ENCODE data around the gene PLA2G6.

Gene PLA2G6

DNA sequence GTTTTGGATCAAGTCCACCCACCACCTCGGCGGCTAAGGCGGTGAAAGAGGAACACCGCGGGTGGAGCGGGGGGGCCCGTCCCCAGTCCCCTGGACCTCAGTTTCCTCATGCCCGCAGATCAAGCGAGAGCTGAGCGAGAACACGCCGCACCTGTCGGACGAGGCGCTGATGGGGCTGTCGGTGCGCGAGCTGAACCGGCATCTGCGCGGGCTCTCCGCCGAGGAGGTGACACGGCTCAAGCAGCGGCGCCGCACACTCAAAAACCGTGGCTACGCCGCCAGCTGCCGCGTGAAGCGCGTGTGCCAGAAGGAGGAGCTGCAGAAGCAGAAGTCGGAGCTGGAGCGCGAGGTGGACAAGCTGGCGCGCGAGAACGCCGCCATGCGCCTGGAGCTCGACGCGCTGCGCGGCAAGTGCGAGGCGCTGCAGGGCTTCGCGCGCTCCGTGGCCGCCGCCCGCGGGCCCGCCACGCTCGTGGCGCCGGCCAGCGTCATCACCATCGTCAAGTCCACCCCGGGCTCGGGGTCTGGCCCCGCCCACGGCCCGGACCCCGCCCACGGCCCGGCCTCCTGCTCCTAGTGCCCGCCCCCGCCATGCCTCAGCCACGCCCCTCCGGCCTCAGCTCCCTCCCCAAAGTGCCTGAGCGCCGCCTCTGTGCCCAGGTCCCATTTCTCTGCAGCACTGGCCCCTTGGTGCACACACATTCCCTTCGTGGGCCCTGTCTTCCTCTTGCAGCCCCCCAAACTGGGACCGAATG, 32.8 kb upstream of the PLA2G6 start:
- Histone ChIP-seq H3K9me2 (replicated peaks; ENCODE audit: low read depth, low read length) (no peaks in the 10 kb centered on the region), H3K9ac (ENCODE audit: low read depth, low read length, poor library complexity, severe bottlenecking) (no peak overlapping the region), H3K27me3 (ENCODE audit: insufficient read depth, low read length, poor library complexity, severe bottlenecking) (no peaks in the 10 kb centered on the region), H2AFZ (ENCODE audit: low read length) (no peak overlapping the region), H3K4me1 (ENCODE audit: insufficient read depth, low read length, poor library complexity, severe bottlenecking) (no peaks in the 10 kb centered on the region), H4K20me1 (ENCODE audit: insufficient read depth, low read length, poor library complexity, severe bottlenecking) (no peaks in the 10 kb centered on the region), H3F3A (ENCODE audit: low read depth) (no peaks in the 10 kb centered on the region), H3K9me3 (ENCODE audit: insufficient read depth, low read depth, low read length) (no peaks in the 10 kb centered on the region), H3K4me2 (ENCODE audit: low read depth, low read length, poor library complexity, severe bottlenecking) (no peak overlapping the region), H3K79me2 (ENCODE audit: insufficient read depth, low read length) (no peaks in the 10 kb centered on the region), H3K36me3 (ENCODE audit: insufficient read depth, low read length) (no peaks in the 10 kb centered on the region), H3K4me3 (ENCODE audit: low read length, poor library complexity, severe bottlenecking) (no peak overlapping the region)
- TF ChIP-seq, protein P1, sequence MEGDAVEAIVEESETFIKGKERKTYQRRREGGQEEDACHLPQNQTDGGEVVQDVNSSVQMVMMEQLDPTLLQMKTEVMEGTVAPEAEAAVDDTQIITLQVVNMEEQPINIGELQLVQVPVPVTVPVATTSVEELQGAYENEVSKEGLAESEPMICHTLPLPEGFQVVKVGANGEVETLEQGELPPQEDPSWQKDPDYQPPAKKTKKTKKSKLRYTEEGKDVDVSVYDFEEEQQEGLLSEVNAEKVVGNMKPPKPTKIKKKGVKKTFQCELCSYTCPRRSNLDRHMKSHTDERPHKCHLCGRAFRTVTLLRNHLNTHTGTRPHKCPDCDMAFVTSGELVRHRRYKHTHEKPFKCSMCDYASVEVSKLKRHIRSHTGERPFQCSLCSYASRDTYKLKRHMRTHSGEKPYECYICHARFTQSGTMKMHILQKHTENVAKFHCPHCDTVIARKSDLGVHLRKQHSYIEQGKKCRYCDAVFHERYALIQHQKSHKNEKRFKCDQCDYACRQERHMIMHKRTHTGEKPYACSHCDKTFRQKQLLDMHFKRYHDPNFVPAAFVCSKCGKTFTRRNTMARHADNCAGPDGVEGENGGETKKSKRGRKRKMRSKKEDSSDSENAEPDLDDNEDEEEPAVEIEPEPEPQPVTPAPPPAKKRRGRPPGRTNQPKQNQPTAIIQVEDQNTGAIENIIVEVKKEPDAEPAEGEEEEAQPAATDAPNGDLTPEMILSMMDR (conservative IDR thresholded peaks at IDR 0.05; ENCODE audit: low read length) = no peak
- TF ChIP-seq EZH2phosphoT487 (IDR thresholded peaks at IDR 0.05; ENCODE audit: borderline replicate concordance) = no peak

DNA sequence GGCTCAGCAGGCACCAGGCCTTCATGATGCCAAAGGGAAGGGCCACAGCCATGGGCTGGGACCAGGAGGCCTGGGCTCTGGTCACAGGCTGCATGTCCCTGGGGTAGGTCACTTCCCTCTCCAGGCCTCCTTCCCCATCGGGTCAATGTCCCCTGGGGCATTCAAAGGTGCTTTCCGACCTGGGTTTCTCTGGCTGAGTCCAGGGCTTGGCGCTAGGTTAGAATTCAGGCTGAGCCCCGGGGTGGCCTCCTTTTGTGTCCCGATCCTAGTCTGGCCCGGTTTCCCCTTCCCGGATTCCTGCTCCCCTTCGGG, 32.3 kb upstream of the PLA2G6 start:
- TF ChIP-seq EZH2phosphoT487 (IDR thresholded peaks at IDR 0.05; ENCODE audit: borderline replicate concordance) = no peak
- TF ChIP-seq, protein P1 (conservative IDR thresholded peaks at IDR 0.05; ENCODE audit: low read length) = no peak
- no peaks in the 10 kb centered on the region for H3K79me2 ChIP-seq (ENCODE audit: insufficient read depth, low read length)
- H3K9me3 ChIP-seq (ENCODE audit: insufficient read depth, low read depth, low read length) = no peaks in the 10 kb centered on the region
- no peak overlapping the region for H3K4me3 ChIP-seq (ENCODE audit: low read length, poor library complexity, severe bottlenecking)
- no peak overlapping the region for H2AFZ ChIP-seq (ENCODE audit: low read length)
- no peaks in the 10 kb centered on the region for H3K4me1 ChIP-seq (ENCODE audit: insufficient read depth, low read length, poor library complexity, severe bottlenecking)
- no peaks in the 10 kb centered on the region for H3F3A ChIP-seq (ENCODE audit: low read depth)
- H3K9me2 ChIP-seq (replicated peaks; ENCODE audit: low read depth, low read length) = no peaks in the 10 kb centered on the region
- no peak overlapping the region for H3K4me2 ChIP-seq (ENCODE audit: low read depth, low read length, poor library complexity, severe bottlenecking)
- H3K27me3 ChIP-seq (ENCODE audit: insufficient read depth, low read length, poor library complexity, severe bottlenecking) = no peaks in the 10 kb centered on the region
- no peak overlapping the region for H3K9ac ChIP-seq (ENCODE audit: low read depth, low read length, poor library complexity, severe bottlenecking)
- no peaks in the 10 kb centered on the region for H4K20me1 ChIP-seq (ENCODE audit: insufficient read depth, low read length, poor library complexity, severe bottlenecking)
- H3K36me3 ChIP-seq (ENCODE audit: insufficient read depth, low read length) = no peaks in the 10 kb centered on the region

DNA sequence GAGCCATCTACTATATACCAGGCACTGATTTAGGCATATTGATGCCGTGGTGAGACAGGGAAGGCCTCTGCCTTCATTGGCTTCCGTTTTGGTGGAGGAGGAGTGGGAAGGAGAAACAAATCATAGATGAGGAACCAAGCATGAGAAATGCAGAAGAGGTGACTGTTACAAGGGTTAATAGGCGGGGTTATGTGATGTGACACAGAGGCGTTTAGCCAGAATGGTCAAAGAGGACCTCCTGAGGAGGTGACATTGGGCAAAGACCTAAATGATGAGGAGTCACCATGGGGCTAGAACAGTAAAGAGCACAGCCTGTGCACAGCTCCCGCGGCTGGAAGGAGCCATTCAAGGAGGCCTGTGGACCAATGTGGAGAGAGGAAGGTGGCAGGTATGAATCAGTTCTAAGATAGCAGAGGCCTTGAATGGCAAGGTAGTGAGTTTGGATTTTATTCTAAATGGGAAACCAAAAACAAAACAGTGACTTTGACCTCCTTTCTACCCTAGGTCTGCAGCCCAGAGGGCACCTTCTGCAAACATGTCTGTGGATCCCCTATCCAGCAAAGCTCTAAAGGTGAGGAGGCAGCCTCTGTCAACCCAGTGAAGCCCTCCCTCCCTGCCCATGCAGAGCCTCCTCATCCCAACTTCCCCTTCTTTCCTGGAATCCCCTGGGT, 31.8 kb upstream of the PLA2G6 start:
- Histone ChIP-seq H4K20me1 (ENCODE audit: insufficient read depth, low read length, poor library complexity, severe bottlenecking) (no peaks in the 10 kb centered on the region), H3K79me2 (ENCODE audit: insufficient read depth, low read length) (no peaks in the 10 kb centered on the region), H3K9me3 (ENCODE audit: insufficient read depth, low read depth, low read length) (no peaks in the 10 kb centered on the region), H3K4me2 (ENCODE audit: low read depth, low read length, poor library complexity, severe bottlenecking) (no peak overlapping the region), H3K36me3 (ENCODE audit: insufficient read depth, low read length) (no peaks in the 10 kb centered on the region), H3K9ac (ENCODE audit: low read depth, low read length, poor library complexity, severe bottlenecking) (no peak overlapping the region), H3K27me3 (ENCODE audit: insufficient read depth, low read length, poor library complexity, severe bottlenecking) (no peaks in the 10 kb centered on the region), H2AFZ (ENCODE audit: low read length) (no peak overlapping the region), H3K4me1 (ENCODE audit: insufficient read depth, low read length, poor library complexity, severe bottlenecking) (no peaks in the 10 kb centered on the region), H3K4me3 (ENCODE audit: low read length, poor library complexity, severe bottlenecking) (no peak overlapping the region), H3K9me2 (replicated peaks; ENCODE audit: low read depth, low read length) (no peaks in the 10 kb centered on the region), H3F3A (ENCODE audit: low read depth) (no peaks in the 10 kb centered on the region)
- TF ChIP-seq, protein P1 (conservative IDR thresholded peaks at IDR 0.05; ENCODE audit: low read length) = no peak
- TF ChIP-seq EZH2phosphoT487 (IDR thresholded peaks at IDR 0.05; ENCODE audit: borderline replicate concordance) = no peak

Data from Loucy (cell line).